Kidney (tissue), 14 donors: Measurements from ENCODE around the gene MYO19. TPM values are rescaled to one million over a fixed set of nuclear protein-coding genes. Genes with fewer than 3 reads are reported as not detected.

Experiments
- DNase-seq, 5 donors: peaks; one replicate each; pipeline ENCODE4 v3.0.0-alpha.2; 2013 to 2020
- FAIRE-seq: peaks from 2 replicates; lab custom pipeline; 2012; peaks lifted over from hg19 to GRCh38; lab: Jason Lieb, UNC
- H3K27ac ChIP-seq, 2 donors: one replicate each; pipeline ENCODE4 v1.7.0; 2013; ENCODE audit warnings: low read depth in 2 of 2, low read length in 2 of 2, inconsistent platforms in 1 of 2
- H3K27me3 ChIP-seq: one replicate; pipeline ENCODE4 v1.7.1; 2013; ENCODE audit warnings: low read length, inconsistent platforms; ENCODE audit not compliant: control insufficient read depth, insufficient read depth
- H3K36me3 ChIP-seq, 3 donors: one replicate each; pipeline versions ENCODE4 v1.7.0 to v1.7.1; 2013; ENCODE audit warnings: low read length in 3 of 3, control low read depth in 1 of 3, inconsistent platforms in 1 of 3; ENCODE audit not compliant: insufficient read depth in 3 of 3, control insufficient read depth in 2 of 3
- H3K4me1 ChIP-seq, 3 donors: one replicate each; pipeline versions ENCODE4 v1.7.0 to v1.7.1; 2013; ENCODE audit warnings: low read length in 3 of 3, inconsistent platforms in 1 of 3, low read depth in 1 of 3; ENCODE audit not compliant: control insufficient read depth in 2 of 3, insufficient read depth in 2 of 3
- H3K4me3 ChIP-seq, 3 donors: one replicate each; pipeline versions ENCODE4 v1.7.0 to v1.8.1; 2013; ENCODE audit warnings: low read length in 3 of 3, control low read depth in 1 of 3, inconsistent platforms in 1 of 3
- H3K9ac ChIP-seq, 3 donors: one replicate each; pipeline versions ENCODE4 v1.7.0 to v1.7.1; 2013; ENCODE audit warnings: low read length in 3 of 3, control low read depth in 1 of 3, inconsistent platforms in 1 of 3
- H3K9me3 ChIP-seq, 3 donors: one replicate each; pipeline versions ENCODE4 v1.7.0 to v1.7.1; 2013; ENCODE audit warnings: low read length in 3 of 3, control low read depth in 1 of 3, inconsistent platforms in 1 of 3; ENCODE audit not compliant: control insufficient read depth in 2 of 3, insufficient read depth in 1 of 3
- CTCF ChIP-seq: IDR thresholded peaks from 3 replicates; pipeline ENCODE4 v1.5.1; 2012; ENCODE audit warnings: mild to moderate bottlenecking, moderate library complexity, borderline replicate concordance; ENCODE audit not compliant: insufficient read depth; ENCODE audit errors: extremely low read depth
- intact Hi-C: fragments of 100-400 bp; cut with DNase I; formaldehyde crosslinking; loops from one replicate; pipeline ENCODE4 v1.11.1; 2022
- polyA plus RNA-seq: library from polyadenylated mRNA; stranded (reverse); fragments of 350-450 nt; fragmentation: Illumina TruSeq; extraction: RNeasy Lipid Tissue Mini Kit (QIAGEN cat#74804); gene quantifications from one replicate; pipeline ENCODE4 v1.2.3, GENCODE V29; 2014; ENCODE audit warnings: low read depth, low replicate concordance; ENCODE audit not compliant: insufficient read depth
- total RNA-seq: library from RNA; stranded (reverse); fragmentation: NEBNext Ultra II Directional; extraction: Animal tissue kit (Norgen Biotek cat#: 25700); gene quantifications from one replicate; pipeline ENCODE4 v1.2.1, GENCODE V29; 2021
- donor health status: control.
- donor health status: control.
- donor health status: control.
- donor health status: control.
- donor health status: control.
- donor health status: DM: yes; HTN: yes; CAD: no.
- donor health status: Normal renal cell carcinoma (clear cell type).

Gene MYO19
- total and polyA plus RNA-seq, 2 donors from 2014 or later: 28.9 to 74.7 TPM

- no peaks in the 10 kb centered on the region for H3K9me3 ChIP-seq
- H3K27me3 ChIP-seq: no peaks in the 10 kb centered on the region
- no peak overlapping the region for H3K4me3 ChIP-seq
- H3K9ac ChIP-seq: no peak overlapping the region
- no peak overlapping the region for H3K27ac ChIP-seq
- no peaks in the 10 kb centered on the region for H3K4me1 ChIP-seq
- FAIRE-seq (no peak), DNase-seq (no peak)
- no peak for TF ChIP-seq CTCF
- no peaks in the 10 kb centered on the region for H3K36me3 ChIP-seq
- intact Hi-C loops: no loop called here
Measured at GRCh38 chr17:36469733-36470132, 64.9 kb downstream of the MYO19 start.

- Histone ChIP-seq H3K9ac (no peak overlapping the region), H3K9me3 (no peaks in the 10 kb centered on the region), H3K4me1 (no peaks in the 10 kb centered on the region), H3K27me3 (no peaks in the 10 kb centered on the region), H3K27ac (no peak overlapping the region), H3K36me3 (no peaks in the 10 kb centered on the region), H3K4me3 (peak overlapping the region in 1 of 3 donors; percentile 9)
- TF ChIP-seq CTCF: no peak
- FAIRE-seq: no peak
- DNase-seq: peak in 4 of 5 donors; percentile 20 to 41 (median 32)
- intact Hi-C loops: no loop called here
Measured at GRCh38 chr17:36468903-36469635, 65.6 kb downstream of the MYO19 start.

- no peak overlapping the region for H3K4me3 ChIP-seq
- intact Hi-C loops: no loop called here
Measured at GRCh38 chr17:36464765-36465088, 69.9 kb downstream of the MYO19 start.

More at GRCh38 chr17:36464765-36465088, 69.9 kb downstream of the MYO19 start:
- FAIRE-seq: no peak
- no peaks in the 10 kb centered on the region for H3K4me1 ChIP-seq
- H3K9ac ChIP-seq: no peak overlapping the region
- no peaks in the 10 kb centered on the region for H3K9me3 ChIP-seq
- H3K27ac ChIP-seq: no peak overlapping the region
- DNase-seq: peak in 1 of 5 donors; percentile 61
- H3K27me3 ChIP-seq: no peaks in the 10 kb centered on the region
- TF ChIP-seq CTCF: no peak
- no peaks in the 10 kb centered on the region for H3K36me3 ChIP-seq
